Epidermal melanocyte (primary cell): ENCODE measurements around the gene OR8K5.
"Not testable (repeated sequence)": the region's sequence is repeated elsewhere in the genome, so short reads cannot be mapped to it uniquely, and the experiment has no call there.

Experiments
- DNase-seq: peaks from one replicate; pipeline ENCODE4 v3.0.0; 2011; ENCODE audit warnings: low spot score; ENCODE audit not compliant: insufficient read length

Gene OR8K5

GRCh38 chr11:56160217-56160616, at the start of gene OR8K5:
Gene OR8K5 (minus strand): TSS chr11:56160317. CDS start chr11:56160317, 0 bp downstream.
- no peak for DNase-seq

- DNase-seq = no peak
These were observed 47.7 kb upstream of the OR8K5 start for GRCh38 chr11:56207790-56208189.

GRCh38 chr11:56197367-56197766, 37.2 kb upstream of the OR8K5 start:
- DNase-seq = no peak

- no peak for DNase-seq
These were observed 36.6 kb upstream of the OR8K5 start for GRCh38 chr11:56196705-56197104.

- DNase-seq = no peak
These were observed 28.5 kb upstream of the OR8K5 start for GRCh38 chr11:56188602-56189001.

GRCh38 chr11:56183459-56183858, 23.3 kb upstream of the OR8K5 start:
- DNase-seq = no peak

GRCh38 chr11:56176318-56176717, 16.2 kb upstream of the OR8K5 start, which contains the start of gene OR5J2:
Gene OR5J2 (plus strand): TSS chr11:56176618. CDS start chr11:56176618, 0 bp downstream.
- no peak for DNase-seq

- no peak for DNase-seq
These were observed 12.2 kb upstream of the OR8K5 start for GRCh38 chr11:56172256-56172830.

- no peak for DNase-seq
These were observed 3.7 kb upstream of the OR8K5 start for GRCh38 chr11:56163804-56164203.

- DNase-seq = no peak
These were observed 7.8 kb downstream of the OR8K5 start for GRCh38 chr11:56152333-56152732.

- DNase-seq = no peak
These were observed 8.7 kb downstream of the OR8K5 start for GRCh38 chr11:56151376-56151775.

GRCh38 chr11:56143681-56144080, 16.4 kb downstream of the OR8K5 start:
- not testable (repeated sequence) for DNase-seq

GRCh38 chr11:56140151-56140661, 19.9 kb downstream of the OR8K5 start, which contains the start of gene OR8J3:
Gene OR8J3 (minus strand): TSS chr11:56140201. CDS start chr11:56137718, 2,483 bp downstream.
- no peak for DNase-seq

- DNase-seq = no peak
These were observed 38.0 kb downstream of the OR8K5 start, which contains the start of gene OR8H3 for GRCh38 chr11:56122073-56122472. Gene OR8H3 (plus strand): TSS chr11:56122373. CDS start chr11:56122373, 0 bp downstream.
